HUES64 (cell line): ENCODE data around the gene MYH14.

ENCODE experiments used
- H3K27ac ChIP-seq: 2 replicates; pipeline ENCODE4 v1.7.0; 2013; ENCODE audit warnings: low read depth, low read length, inconsistent platforms
- H3K27me3 ChIP-seq: 2 replicates; pipeline ENCODE4 v1.6.1; 2013; ENCODE audit warnings: mild to moderate bottlenecking, low read length; ENCODE audit not compliant: insufficient read depth
- H3K36me3 ChIP-seq: 2 replicates; pipeline ENCODE4 v1.6.1; 2013; ENCODE audit warnings: mild to moderate bottlenecking, low read length; ENCODE audit not compliant: insufficient read depth
- H3K4me1 ChIP-seq: 2 replicates; pipeline ENCODE4 v1.6.1; 2013; ENCODE audit warnings: mild to moderate bottlenecking, low read length, moderate library complexity; ENCODE audit not compliant: insufficient read depth
- H3K4me3 ChIP-seq: 2 replicates; pipeline ENCODE4 v1.5.1; 2013; ENCODE audit warnings: mild to moderate bottlenecking, low read length, moderate library complexity
- H3K9ac ChIP-seq: 2 replicates; pipeline ENCODE4 v1.6.1; 2013; ENCODE audit warnings: mild to moderate bottlenecking, low read depth, low read length
- H3K9me3 ChIP-seq: 2 replicates; pipeline ENCODE4 v1.6.1; 2013; ENCODE audit warnings: low read depth, low read length; ENCODE audit not compliant: insufficient read depth
- WGBS: fragments of 150-250, 120-280 bp; methylation state at CpG from one replicate; pipeline ENCODE4 v1.1.7; 2013; ENCODE audit warnings: missing lambda C conversion rate; 5-methylcytosine and 5-hydroxymethylcytosine counted together

The MYH14 gene

DNA sequence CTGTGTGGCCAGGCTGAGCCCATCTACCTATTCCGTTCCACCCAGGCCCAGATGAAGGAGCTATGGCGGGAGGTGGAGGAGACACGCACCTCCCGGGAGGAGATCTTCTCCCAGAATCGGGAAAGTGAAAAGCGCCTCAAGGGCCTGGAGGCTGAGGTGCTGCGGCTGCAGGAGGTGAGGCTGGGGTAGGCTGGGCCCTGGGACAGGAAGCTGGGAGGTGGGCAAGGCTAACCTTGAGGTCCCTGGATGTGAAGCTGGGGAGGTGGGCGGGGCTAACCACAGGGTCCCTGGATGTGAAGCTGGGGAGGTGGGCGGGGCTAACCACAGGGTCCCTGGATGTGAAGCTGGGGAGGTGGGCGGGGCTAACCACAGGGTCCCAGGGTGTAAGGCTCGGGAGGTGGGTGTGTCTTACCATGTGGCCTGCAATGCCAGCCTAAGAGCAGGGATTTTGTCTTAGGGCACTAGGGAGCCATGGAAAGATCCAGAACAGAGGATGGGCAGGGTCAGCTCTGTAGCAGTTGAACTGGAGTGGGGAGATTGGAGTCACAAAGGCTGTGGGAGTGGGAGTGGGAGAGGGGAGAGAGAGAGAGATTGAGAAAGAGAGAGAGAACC is 88.9 kb downstream of the MYH14 start:
- H3K9ac ChIP-seq: no peak overlapping the region
- no peaks in the 10 kb centered on the region for H3K27me3 ChIP-seq
- peaks cover 17% of the 10 kb centered on the region for H3K9me3 ChIP-seq
- WGBS: 81% methylated on average over 11 of the region's 11 CpGs
- H3K4me3 ChIP-seq: no peak overlapping the region
- H3K36me3 ChIP-seq: no peaks in the 10 kb centered on the region
- H3K4me1 ChIP-seq: no peaks in the 10 kb centered on the region
- H3K27ac ChIP-seq: no peak overlapping the region

- WGBS: 63% methylated on average over 11 of the region's 14 CpGs
- Histone ChIP-seq H3K27me3 (no peaks in the 10 kb centered on the region), H3K9ac (no peak overlapping the region), H3K4me1 (no peaks in the 10 kb centered on the region), H3K36me3 (no peaks in the 10 kb centered on the region), H3K4me3 (no peak overlapping the region), H3K9me3 (peaks cover 16% of the 10 kb centered on the region), H3K27ac (no peak overlapping the region)
These were observed 90.0 kb downstream of the MYH14 start for GRCh38 chr19:50293263-50294004.

DNA sequence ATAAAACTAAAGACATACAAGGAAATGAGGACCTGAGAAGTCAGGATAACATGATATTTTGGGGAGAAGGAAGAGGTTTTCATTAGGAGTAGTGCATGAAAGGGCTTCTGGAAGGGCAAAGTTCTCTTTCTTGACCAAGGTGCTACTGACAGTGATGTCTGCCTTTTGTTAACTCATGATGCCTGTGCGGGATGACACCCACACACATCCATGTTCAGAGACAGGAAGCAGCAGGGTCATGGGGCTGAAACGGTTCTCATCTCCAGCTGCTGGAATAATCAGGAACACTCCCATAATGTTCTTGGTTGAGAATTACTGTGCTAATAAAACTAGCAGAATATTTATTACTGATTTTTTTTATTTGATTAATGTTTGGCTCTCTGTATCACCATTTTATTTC is 96.6 kb downstream of the MYH14 start:
- H3K9me3 ChIP-seq: peaks cover 32% of the 10 kb centered on the region
- H3K27ac ChIP-seq: no peak overlapping the region
- H3K9ac ChIP-seq: no peak overlapping the region
- no peaks in the 10 kb centered on the region for H3K27me3 ChIP-seq
- H3K36me3 ChIP-seq: no peaks in the 10 kb centered on the region
- no peak overlapping the region for H3K4me3 ChIP-seq
- 76% methylated on average over 2 of the region's 2 CpGs for WGBS
- H3K4me1 ChIP-seq: no peaks in the 10 kb centered on the region

DNA sequence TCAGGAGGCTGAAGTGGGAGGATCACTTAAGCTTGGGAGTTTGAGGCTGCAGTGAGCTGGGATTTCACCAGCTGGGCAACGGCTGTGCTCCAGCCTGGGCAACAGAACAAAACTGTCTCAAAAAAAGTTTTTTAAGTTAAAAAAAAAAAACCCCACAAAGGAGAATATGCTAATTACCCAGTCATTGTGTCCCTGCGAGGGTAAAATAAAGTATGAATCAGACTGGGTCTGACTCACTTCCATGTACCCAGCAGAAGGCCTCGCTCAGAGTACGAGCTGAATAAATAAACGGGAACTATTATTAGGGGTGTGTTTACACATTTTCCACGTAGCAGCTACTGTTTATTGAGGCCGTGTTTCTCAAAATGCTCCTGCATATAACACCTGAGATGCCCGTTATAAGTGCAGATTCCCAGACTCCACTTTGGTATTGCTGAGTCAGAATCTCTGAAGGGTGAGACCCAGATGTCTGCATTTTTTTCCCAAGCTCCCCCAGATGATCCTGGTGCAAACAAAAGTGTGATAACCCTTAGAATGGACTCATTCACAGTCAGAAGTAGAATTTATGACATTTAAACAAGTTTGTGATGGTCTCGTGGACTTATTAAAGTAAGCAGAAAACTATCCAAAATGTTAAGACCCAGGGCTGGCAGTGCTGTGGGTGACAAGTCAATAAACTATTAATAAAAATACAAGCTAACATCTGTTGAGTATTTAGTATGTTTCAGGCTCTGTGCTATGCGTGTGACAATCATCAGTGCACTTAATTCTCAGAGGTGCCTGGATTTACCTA is 97.6 kb downstream of the MYH14 start:
- Histone ChIP-seq H3K4me3 (no peak overlapping the region), H3K27ac (no peak overlapping the region), H3K9ac (no peak overlapping the region), H3K9me3 (peaks cover 34% of the 10 kb centered on the region), H3K4me1 (no peaks in the 10 kb centered on the region), H3K36me3 (no peaks in the 10 kb centered on the region), H3K27me3 (no peaks in the 10 kb centered on the region)
- WGBS: 76% methylated on average over 9 of the region's 10 CpGs

DNA sequence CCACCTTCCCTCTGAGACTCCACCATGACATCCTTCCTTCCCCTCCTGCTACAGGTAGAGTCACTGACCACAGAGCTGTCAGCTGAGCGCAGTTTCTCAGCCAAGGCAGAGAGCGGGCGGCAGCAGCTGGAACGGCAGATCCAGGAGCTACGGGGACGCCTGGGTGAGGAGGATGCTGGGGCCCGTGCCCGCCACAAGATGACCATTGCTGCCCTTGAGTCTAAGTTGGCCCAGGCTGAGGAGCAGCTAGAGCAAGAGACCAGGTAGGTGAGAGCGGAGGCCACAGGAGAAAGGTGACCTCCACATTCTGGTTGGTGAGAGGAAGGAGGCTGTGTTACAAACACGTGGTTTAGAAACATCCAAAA is 98.2 kb downstream of the MYH14 start:
- H3K27me3 ChIP-seq: no peaks in the 10 kb centered on the region
- no peaks in the 10 kb centered on the region for H3K4me1 ChIP-seq
- H3K27ac ChIP-seq: no peak overlapping the region
- 81% methylated on average over 10 of the region's 10 CpGs for WGBS
- H3K9me3 ChIP-seq: peaks cover 36% of the 10 kb centered on the region
- H3K9ac ChIP-seq: no peak overlapping the region
- no peak overlapping the region for H3K4me3 ChIP-seq
- no peaks in the 10 kb centered on the region for H3K36me3 ChIP-seq

DNA sequence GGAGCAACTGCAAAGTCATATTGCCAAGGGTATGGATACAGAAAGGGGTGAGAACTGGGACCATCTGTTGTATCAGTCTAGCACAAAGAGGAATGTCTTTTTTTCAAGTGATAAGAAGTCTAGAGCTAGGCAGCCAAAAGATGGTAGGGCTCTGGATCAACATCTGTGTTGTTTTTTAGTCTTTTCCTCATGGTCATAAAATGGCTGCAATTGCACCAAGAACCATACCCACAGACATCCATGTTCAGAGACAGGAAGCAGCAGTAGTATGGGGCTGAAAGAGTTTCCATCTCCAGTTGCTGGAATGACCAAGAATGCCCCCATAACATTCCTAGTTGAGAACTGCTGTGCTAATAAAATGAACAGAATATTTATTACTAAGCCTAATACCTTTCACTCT is 100.1 kb downstream of the MYH14 start:
- H3K4me1 ChIP-seq: no peaks in the 10 kb centered on the region
- no peak overlapping the region for H3K4me3 ChIP-seq
- peaks cover 52% of the 10 kb centered on the region for H3K9me3 ChIP-seq
- no peak overlapping the region for H3K27ac ChIP-seq
- no peak overlapping the region for H3K9ac ChIP-seq
- H3K36me3 ChIP-seq: no peaks in the 10 kb centered on the region
- no peaks in the 10 kb centered on the region; the same call in 1 of the 2 replicates for H3K27me3 ChIP-seq

DNA sequence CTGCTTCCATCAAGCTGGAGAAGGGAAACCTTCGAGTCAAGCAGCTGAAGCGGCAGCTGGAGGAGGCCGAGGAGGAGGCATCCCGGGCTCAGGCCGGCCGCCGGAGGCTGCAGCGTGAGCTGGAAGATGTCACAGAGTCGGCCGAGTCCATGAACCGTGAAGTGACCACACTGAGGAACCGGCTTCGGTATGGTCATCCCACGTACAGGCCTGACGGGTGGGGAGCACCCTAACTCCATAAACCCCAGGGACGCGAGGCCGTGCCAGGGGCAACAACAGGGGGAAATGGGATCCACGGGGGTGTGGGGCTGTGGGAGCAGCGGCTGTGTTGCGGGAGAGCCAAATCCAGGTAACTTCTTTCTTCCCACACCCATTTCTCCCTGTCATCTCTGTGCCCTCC is 105.6 kb downstream of the MYH14 start:
- Histone ChIP-seq H3K4me1 (no peaks in the 10 kb centered on the region), H3K27me3 (peaks cover 3% of the 10 kb centered on the region; the same call in 1 of the 2 replicates), H3K9me3 (peaks cover 35% of the 10 kb centered on the region), H3K36me3 (no peaks in the 10 kb centered on the region), H3K9ac (no peak overlapping the region), H3K27ac (no peak overlapping the region), H3K4me3 (no peak overlapping the region)
- WGBS: 85% methylated on average over 21 of the region's 21 CpGs

GRCh38 chr19:50309396-50310125 is 106.1 kb downstream of the MYH14 start:
- Histone ChIP-seq H3K27ac (no peak overlapping the region), H3K36me3 (no peaks in the 10 kb centered on the region), H3K4me3 (no peak overlapping the region), H3K4me1 (no peaks in the 10 kb centered on the region), H3K9ac (no peak overlapping the region), H3K9me3 (peaks cover 33% of the 10 kb centered on the region), H3K27me3 (peaks cover 3% of the 10 kb centered on the region; the same call in 1 of the 2 replicates)
- WGBS: 75% methylated on average over 16 of the region's 16 CpGs

GRCh38 chr19:50310759-50311465 is 107.5 kb downstream of the MYH14 start:
- Histone ChIP-seq H3K27me3 (peaks cover 3% of the 10 kb centered on the region; the same call in 1 of the 2 replicates), H3K27ac (no peak overlapping the region), H3K36me3 (no peaks in the 10 kb centered on the region), H3K9me3 (peaks cover 26% of the 10 kb centered on the region), H3K4me3 (no peak overlapping the region), H3K4me1 (no peaks in the 10 kb centered on the region), H3K9ac (no peak overlapping the region)
- WGBS: 82% methylated on average over 10 of the region's 10 CpGs

- Histone ChIP-seq H3K9ac (0 out of 2 replicates have a peak overlapping the region, but pooled peaks have one; percentile 44), H3K36me3 (no peaks in the 10 kb centered on the region), H3K27me3 (peaks cover 3% of the 10 kb centered on the region; the same call in 1 of the 2 replicates), H3K4me3 (peak overlapping the region; percentile 59), H3K27ac (peak overlapping the region; percentile 49; the same call in 1 of the 2 replicates), H3K4me1 (no peaks in the 10 kb centered on the region), H3K9me3 (peaks cover 21% of the 10 kb centered on the region)
- WGBS: 59% methylated on average over 32 of the region's 42 CpGs
These were observed 108.6 kb downstream of the MYH14 start for GRCh38 chr19:50311723-50312635.
